A549 (cell line): ENCODE results near the gene TBC1D12. TPM values are rescaled to one million over a fixed set of nuclear protein-coding genes. Genes with fewer than 3 reads are reported as not detected.

Experiments
- ATAC-seq, 2 experiments: fragments of 200-7000 bp in 1 of 2; fragments of >200 bp in 1 of 2; cut with Nextera tagmentation in 1 of 2; cut with Tn5 transposase in 1 of 2; 3 replicates each; pipeline versions ENCODE4 v1.8.0 to v1.9.1; 2018 to 2020; ENCODE audit warnings: mild to moderate bottlenecking in 1 of 2, moderate library complexity in 1 of 2
- CTCF ChIA-PET: fragments of 300-600 bp; sonication (Branson Sonifier 250); formaldehyde crosslinking; extraction: SDS; loops from one replicate; lab custom pipeline; 2021; ENCODE audit warnings: antibody characterized with exemption, inconsistent platforms; lab: Yijun Ruan, JAX
- POLR2A ChIA-PET: fragments of 350-600 bp; formaldehyde crosslinking; extraction: SDS; loops from one replicate; lab custom pipeline; 2021; ENCODE audit warnings: antibody characterized with exemption, inconsistent platforms; lab: Yijun Ruan, JAX
- DNase-seq, 2 experiments: peaks; one replicate each; pipeline versions ENCODE4 v3.0.0 to v3.0.0-alpha.2; 2011 to 2016; ENCODE audit warnings: low read depth in 1 of 2, low spot score in 1 of 2
- FAIRE-seq: peaks from 2 replicates; lab custom pipeline; 2011; peaks lifted over from hg19 to GRCh38; lab: Jason Lieb, UNC
- H3K27ac ChIP-seq, 2 experiments: fragments of >200 bp; sonication (Bioruptor Twin); formaldehyde crosslinking; 3 replicates each; pipeline ENCODE4 v1.5.1; 2016 to 2017
- H3K4me1 ChIP-seq: fragments of >200 bp; sonication (Bioruptor Twin); formaldehyde crosslinking; 3 replicates; pipeline ENCODE4 v1.6.1; 2016
- H3K4me2 ChIP-seq: fragments of >200 bp; sonication (Bioruptor Twin); formaldehyde crosslinking; 3 replicates; pipeline ENCODE4 v1.6.1; 2016
- H3K4me3 ChIP-seq: fragments of >200 bp; sonication (Bioruptor Twin); formaldehyde crosslinking; 3 replicates; pipeline ENCODE4 v1.5.1; 2016
- H3K9me3 ChIP-seq: fragments of >200 bp; sonication (Bioruptor Twin); formaldehyde crosslinking; 3 replicates; pipeline ENCODE4 v1.6.1; 2016
- BCL3 ChIP-seq: fragments of >200 bp; sonication (Bioruptor Twin); formaldehyde crosslinking; IDR thresholded peaks from 3 replicates; pipeline ENCODE4 v1.6.1; 2016
- CBX2 ChIP-seq: fragments of 200-600 bp; sonication (generic); IDR thresholded peaks from 2 replicates; pipeline ENCODE4 v1.6.1; 2016; ENCODE audit warnings: low read depth, mild to moderate bottlenecking, borderline replicate concordance
- CBX8 ChIP-seq: fragments of 200-600 bp; sonication (generic); IDR thresholded peaks from 2 replicates; pipeline ENCODE4 v1.6.1; 2016
- CHD2 ChIP-seq: fragments of 150-350 bp; IDR thresholded peaks from 2 replicates; pipeline ENCODE4 v1.6.1; 2014; ENCODE audit warnings: low read length; ENCODE audit not compliant: partially characterized antibody
- CHD4 ChIP-seq: fragments of 200-600 bp; sonication (generic); IDR thresholded peaks from 2 replicates; pipeline ENCODE4 v1.6.1; 2016; ENCODE audit warnings: antibody characterized with exemption, mild to moderate bottlenecking, borderline replicate concordance
- FOSB ChIP-seq: fragments of 250-450 bp; sonication (Bioruptor Pico); IDR thresholded peaks from 2 replicates; pipeline ENCODE4 v1.5.0; 2020; ENCODE audit warnings: mild to moderate bottlenecking, moderate library complexity
- JUN ChIP-seq, 2 experiments: fragments of >200 bp; sonication (Bioruptor Twin); formaldehyde crosslinking; IDR thresholded peaks; 2 replicates in 1 of 2; 3 replicates in 1 of 2; pipeline ENCODE4 v1.6.1; 2016 to 2017
- JUNB ChIP-seq: fragments of >200 bp; sonication (Bioruptor Twin); formaldehyde crosslinking; IDR thresholded peaks from 2 replicates; pipeline ENCODE4 v1.6.1; 2016
- KDM1A ChIP-seq: fragments of 200-600 bp; sonication (generic); IDR thresholded peaks from 2 replicates; pipeline ENCODE4 v1.6.1; 2016; ENCODE audit warnings: low read depth, mild to moderate bottlenecking
- KDM5A ChIP-seq: fragments of 200-600 bp; sonication (generic); IDR thresholded peaks from 2 replicates; pipeline ENCODE4 v1.6.1; 2016; ENCODE audit warnings: antibody characterized with exemption, mild to moderate bottlenecking
- MYC ChIP-seq: IDR thresholded peaks from 2 replicates; pipeline ENCODE4 v1.6.1; 2012; ENCODE audit warnings: mild to moderate bottlenecking, inconsistent platforms, low read length, improper control_type of control experiment, borderline replicate concordance
- NFE2L2 ChIP-seq: fragments of 150-350 bp; conservative IDR thresholded peaks from 2 replicates; pipeline ENCODE4 v1.6.1; 2014; ENCODE audit warnings: low read length
- NPAS2 ChIP-seq: fragments of 250-450 bp; sonication (Bioruptor Pico); IDR thresholded peaks from 2 replicates; pipeline ENCODE4 v1.8.0; 2022; ENCODE audit warnings: mild to moderate bottlenecking, moderate library complexity, borderline replicate concordance
- PBX3 ChIP-seq: IDR thresholded peaks from 2 replicates; pipeline ENCODE4 v1.6.1; 2012
- PHF8 ChIP-seq: fragments of 200-600 bp; sonication (generic); IDR thresholded peaks from 2 replicates; pipeline ENCODE4 v1.6.1; 2016; ENCODE audit warnings: low read depth, mild to moderate bottlenecking, antibody characterized with exemption, moderate library complexity, borderline replicate concordance
- RAD21 ChIP-seq, 2 experiments: fragments of >200 bp in 1 of 2; sonication (Bioruptor Twin) in 1 of 2; formaldehyde crosslinking in 1 of 2; IDR thresholded peaks in 1 of 2; conservative IDR thresholded peaks in 1 of 2; 2 replicates in 1 of 2; 3 replicates in 1 of 2; pipeline ENCODE4 v1.6.1; 2012 to 2018; ENCODE audit warnings: inconsistent platforms in 1 of 2
- RARB ChIP-seq: fragments of 250-450 bp; sonication (Bioruptor Pico); IDR thresholded peaks from 2 replicates; pipeline ENCODE4 v1.8.0; 2021; ENCODE audit warnings: mild to moderate bottlenecking, moderate library complexity
- RNF2 ChIP-seq: fragments of 200-600 bp; sonication (generic); IDR thresholded peaks from 2 replicates; pipeline ENCODE4 v1.6.1; 2016; ENCODE audit warnings: low read depth, mild to moderate bottlenecking, antibody characterized with exemption, moderate library complexity, borderline replicate concordance
- SMC3 ChIP-seq: fragments of >200 bp; sonication (Bioruptor Twin); formaldehyde crosslinking; IDR thresholded peaks from 3 replicates; pipeline ENCODE4 v1.6.1; 2018; ENCODE audit warnings: inconsistent platforms
- TFCP2L1 ChIP-seq: fragments of 250-450 bp; sonication (Bioruptor Pico); IDR thresholded peaks from 2 replicates; pipeline ENCODE4 v1.5.0; 2021; ENCODE audit warnings: mild to moderate bottlenecking
- ZFP36 ChIP-seq: fragments of 450-650 bp; IDR thresholded peaks from 2 replicates; pipeline ENCODE4 v1.6.1; 2014; ENCODE audit warnings: borderline replicate concordance; ENCODE audit not compliant: partially characterized antibody
- ZNF302 ChIP-seq: fragments of 250-450 bp; sonication (Bioruptor Pico); IDR thresholded peaks from 2 replicates; pipeline ENCODE4 v1.9.0; 2021; ENCODE audit warnings: inconsistent platforms, mild to moderate bottlenecking, moderate library complexity
- WGBS: methylation state at CpG from one replicate; pipeline ENCODE4 v1.1.6; 2017; ENCODE audit errors: missing lambda C conversion rate; 5-methylcytosine and 5-hydroxymethylcytosine counted together
- polyA plus RNA-seq, 4 experiments: library from polyadenylated mRNA; depleted of rRNA in 3 of 4; stranded (reverse); fragments of >200 nt; fragmentation: RNase III in 1 of 4; extraction: RNeasy Plus Mini Kit Qiagen cat#74134 plus additional on column Dnase treatment in 1 of 4; gene quantifications; 2 replicates in 3 of 4; 3 replicates in 1 of 4; pipeline ENCODE4 v1.2.3, GENCODE V29; 2011 to 2017

TBC1D12 gene
- polyA plus RNA-seq, 2 of the 4 experiments (the other 2 are of a cell fraction) = 4.4 to 5.7 TPM

- FAIRE-seq = no peak
- H3K4me3 ChIP-seq = no peak overlapping the region
- 85% methylated on average over 3 of the region's 3 CpGs for WGBS
- DNase-seq = no peak
- no peak overlapping the region for H3K4me2 ChIP-seq
- no peak for ATAC-seq
- POLR2A ChIA-PET = no interaction called here
- peaks cover 11% of the 10 kb centered on the region; the same call in 1 of the 3 replicates for H3K4me1 ChIP-seq
- no peaks in the 10 kb centered on the region for H3K9me3 ChIP-seq
- no peak overlapping the region for H3K27ac ChIP-seq
- no peak for TF ChIP-seq ZFP36
- no peak for TF ChIP-seq NPAS2 (CRISPR knock-in tag)
- no peak for TF ChIP-seq KDM5A
- TF ChIP-seq JUN (IDR thresholded peaks at IDR 0.05) = no peak
- no peak for TF ChIP-seq RNF2
- TF ChIP-seq PBX3 = no peak
- TF ChIP-seq FOSB (CRISPR knock-in tag) = no peak
- TF ChIP-seq CHD2 = no peak
- no peak for TF ChIP-seq KDM1A
- CTCF ChIA-PET = interaction anchor here (0.7 to 4.8 kb wide), 2 partner anchors 31 to 57 kb away, joined by 4 to 16 read pairs; no protein-coding TSS in a partner anchor
Observed at GRCh38 chr10:94412449-94412848, 10.1 kb downstream of the TBC1D12 start.

- ChIA-PET POLR2A (interaction anchor here (1.1 kb wide), 1 partner anchor 10 kb away, joined by 3 read pairs; no protein-coding TSS in a partner anchor), CTCF (interaction anchor here (4.8 kb wide), 1 partner anchor 31 kb away, joined by 16 read pairs; no protein-coding TSS in a partner anchor)
Observed at GRCh38 chr10:94413361-94413760, 11.0 kb downstream of the TBC1D12 start.

GRCh38 chr10:94416896-94417295 lies 14.6 kb downstream of the TBC1D12 start:
- Histone ChIP-seq H3K4me1 (0 out of 3 replicates have a peak, but pooled peaks cover 4% of the 10 kb centered on the region), H3K4me2 (no peak overlapping the region), H3K4me3 (no peak overlapping the region), H3K27ac (no peak overlapping the region), H3K9me3 (no peaks in the 10 kb centered on the region)
- CTCF ChIA-PET = interaction anchor here (0.6 to 1.7 kb wide), 4 partner anchors 12 to 85 kb away, joined by 3 to 8 read pairs (median 3); no protein-coding TSS in a partner anchor
- ATAC-seq = no peak
- TF ChIP-seq ZNF302 (CRISPR knock-in tag) (no peak), JUNB (no peak), SMC3 (no peak), CHD4 (no peak), CBX8 (no peak), KDM1A (no peak), MYC (no peak), NFE2L2 (no peak)
- WGBS = 93% methylated on average over 3 of the region's 3 CpGs
- POLR2A ChIA-PET = no interaction called here
- FAIRE-seq = no peak
- no peak for DNase-seq

More at GRCh38 chr10:94413361-94413760, 11.0 kb downstream of the TBC1D12 start:
- ATAC-seq = no peak
- 76% methylated on average over 1 of the region's 1 CpG for WGBS
- H3K4me2 ChIP-seq = no peak overlapping the region
- H3K4me3 ChIP-seq = no peak overlapping the region
- H3K27ac ChIP-seq = no peak overlapping the region
- DNase-seq = no peak
- no peaks in the 10 kb centered on the region for H3K9me3 ChIP-seq
- 0 out of 3 replicates have a peak, but pooled peaks cover 4% of the 10 kb centered on the region for H3K4me1 ChIP-seq
- TF ChIP-seq KDM5A (no peak), CHD2 (no peak), CBX2 (no peak), BCL3 (no peak), JUN (IDR thresholded peaks at IDR 0.05) (no peak), PHF8 (no peak), TFCP2L1 (CRISPR knock-in tag) (no peak), PBX3 (no peak), RARB (CRISPR knock-in tag) (no peak), RAD21 (conservative IDR thresholded peaks at IDR 0.05 in 1 of 2, IDR thresholded peaks at IDR 0.05 in 1 of 2) (no peak)
- TF ChIP-seq, all 56 proteins: peak for 0
- FAIRE-seq = no peak
